HG03354 (cell line): Measurements from ENCODE around the gene OBSCN.
"Not testable (repeated sequence)": the region's sequence is repeated elsewhere in the genome, so short reads cannot be mapped to it uniquely, and the experiment has no call there.

Experiments used
- ATAC-seq: cut with Tn5 transposase; IDR thresholded peaks from one replicate; pipeline ENCODE4 v1.9.1; 2021; ENCODE audit warnings: mild to moderate bottlenecking; ENCODE audit not compliant: unreplicated experiment, poor library complexity, severe bottlenecking

OBSCN gene

GRCh38 chr1:228168563-228169270 is 39.1 kb upstream of the OBSCN start:
- ATAC-seq, result no peak

- ATAC-seq, result no peak
Observed at GRCh38 chr1:228169345-228169744, 38.5 kb upstream of the OBSCN start.

GRCh38 chr1:228170666-228171065 is 37.2 kb upstream of the OBSCN start:
- ATAC-seq, result no peak

- ATAC-seq, result no peak
Observed at GRCh38 chr1:228171221-228171891, 36.5 kb upstream of the OBSCN start.

GRCh38 chr1:228172591-228173527 is 35.0 kb upstream of the OBSCN start:
- no peak for ATAC-seq

GRCh38 chr1:228173528-228174481 is 34.0 kb upstream of the OBSCN start:
- not testable (repeated sequence) for ATAC-seq

- no peak for ATAC-seq
Observed at GRCh38 chr1:228174482-228175315, 33.1 kb upstream of the OBSCN start.

GRCh38 chr1:228175316-228176023 is 32.4 kb upstream of the OBSCN start:
- no peak for ATAC-seq

GRCh38 chr1:228176024-228176395 is 31.8 kb upstream of the OBSCN start:
- ATAC-seq, result no peak

GRCh38 chr1:228176461-228177182 is 31.2 kb upstream of the OBSCN start:
- no peak for ATAC-seq

- ATAC-seq, result no peak
Observed at GRCh38 chr1:228177183-228177475, 30.7 kb upstream of the OBSCN start.

- no peak for ATAC-seq
Observed at GRCh38 chr1:228177721-228178710, 29.8 kb upstream of the OBSCN start.

GRCh38 chr1:228178737-228179684 is 28.8 kb upstream of the OBSCN start:
- ATAC-seq, result no peak

- ATAC-seq, result no peak
Observed at GRCh38 chr1:228180271-228180958, 27.4 kb upstream of the OBSCN start.
